HCT116 (cell line): ENCODE data around the gene PHF21B. TPM values are rescaled to one million over a fixed set of nuclear protein-coding genes. Genes with fewer than 3 reads are reported as not detected.

Source experiments
- ATAC-seq: fragments of 200-7000 bp; cut with Tn5 transposase; 2 replicates; pipeline ENCODE4 v1.9.1; 2020; ENCODE audit warnings: mild to moderate bottlenecking, moderate library complexity
- BruUV-seq: library from RNA; stranded (reverse); fragments of 400-500 nt; replicated peaks from 2 replicates; lab custom pipeline; 2021; lab: Mats Ljungman, UMichigan
- CTCF ChIA-PET: fragments of 300-600 bp; sonication (Branson Sonifier 250); formaldehyde crosslinking; loops from one replicate; lab custom pipeline; 2021; ENCODE audit warnings: antibody characterized with exemption; lab: Charles Lee
- POLR2A ChIA-PET: fragments of 300-600, 350-600 bp; sonication (Branson Sonifier 250); formaldehyde crosslinking; loops from one replicate; lab custom pipeline; 2021; ENCODE audit warnings: antibody characterized with exemption; lab: Charles Lee
- RAD21 ChIA-PET, 2 experiments: fragments of 300-600 bp; sonication (Branson Sonifier 250); formaldehyde crosslinking; loops; one replicate each; lab custom pipeline; 2023; ENCODE audit warnings: low total read pairs in 2 of 2; ENCODE audit not compliant: uncharacterized antibody in 2 of 2, unreplicated experiment in 2 of 2, low non-redundant PET in 1 of 2; lab: Charles Lee
- DNase-seq: peaks from one replicate; pipeline ENCODE4 v3.0.0-alpha.2; 2010; ENCODE audit warnings: low read depth, low spot score
- H2AFZ ChIP-seq: fragments of 200-600 bp; shearing (Covaris generic), sonication (generic); 2 replicates; pipeline ENCODE4 v1.6.1; 2017; ENCODE audit warnings: low read depth, mixed run types, mixed read lengths, antibody characterized with exemption, low read length; ENCODE audit not compliant: poor library complexity, severe bottlenecking
- H3K27ac ChIP-seq: 2 replicates; pipeline ENCODE4 v1.5.1; 2012; ENCODE audit warnings: low read depth, low read length
- H3K27me3 ChIP-seq: fragments of 200-600 bp; sonication (generic); 2 replicates; pipeline ENCODE4 v1.6.1; 2016; ENCODE audit warnings: mixed run types, low read length, mixed read lengths; ENCODE audit not compliant: insufficient read depth
- H3K36me3 ChIP-seq, 2 experiments: fragments of 200-500 bp in 1 of 2; fragments of 200-600 bp in 1 of 2; sonication (Bioruptor generic) in 1 of 2; sonication (generic) in 1 of 2; 2 replicates each; pipeline versions ENCODE4 v1.5.1 to v1.6.1; 2014 to 2016; ENCODE audit warnings: low read length in 2 of 2, inconsistent platforms in 1 of 2, mixed read lengths in 1 of 2, mixed run types in 1 of 2; ENCODE audit not compliant: insufficient read depth in 2 of 2, control insufficient read depth in 1 of 2
- H3K4me1 ChIP-seq, 2 experiments: fragments of 200-600 bp in 1 of 2; sonication (generic) in 1 of 2; 2 replicates each; pipeline versions ENCODE4 v1.5.1 to v1.6.1; 2012 to 2017; ENCODE audit warnings: low read length in 2 of 2, inconsistent platforms in 1 of 2, mild to moderate bottlenecking in 1 of 2, mixed read lengths in 1 of 2, mixed run types in 1 of 2, moderate library complexity in 1 of 2; ENCODE audit not compliant: insufficient read depth in 2 of 2, control insufficient read depth in 1 of 2
- H3K4me2 ChIP-seq: fragments of 200-600 bp; sonication (generic); 2 replicates; pipeline ENCODE4 v1.6.1; 2017; ENCODE audit warnings: mixed run types, low read length, mixed read lengths
- H3K4me3 ChIP-seq, 2 experiments: fragments of 200-600 bp in 1 of 2; sonication (generic) in 1 of 2; replicated peaks in 1 of 2; 2 replicates each; pipeline ENCODE4 v1.5.1; 2011 to 2016; ENCODE audit warnings: low read length in 2 of 2, control low read depth in 1 of 2, low read depth in 1 of 2, mild to moderate bottlenecking in 1 of 2, mixed read lengths in 1 of 2, mixed run types in 1 of 2
- H3K79me2 ChIP-seq: fragments of 200-600 bp; sonication (generic); 2 replicates; pipeline ENCODE4 v1.6.1; 2017; ENCODE audit warnings: mild to moderate bottlenecking, mixed run types, low read length, moderate library complexity, mixed read lengths; ENCODE audit not compliant: insufficient read depth
- H3K9ac ChIP-seq: fragments of 200-600 bp; sonication (generic); 2 replicates; pipeline ENCODE4 v1.6.1; 2016; ENCODE audit warnings: low read length, mixed read lengths
- H3K9me2 ChIP-seq: fragments of 200-600 bp; sonication (generic), shearing (Covaris generic); 2 replicates; pipeline ENCODE4 v1.6.1; 2017; ENCODE audit warnings: mixed run types, mild to moderate bottlenecking, moderate library complexity; ENCODE audit not compliant: insufficient read depth
- H3K9me3 ChIP-seq, 2 experiments: fragments of 200-500 bp in 1 of 2; fragments of 200-600 bp in 1 of 2; sonication (Bioruptor generic) in 1 of 2; sonication (generic) in 1 of 2; 2 replicates each; pipeline ENCODE4 v1.6.1; 2014 to 2017; ENCODE audit warnings: low read length in 2 of 2, mixed read lengths in 2 of 2, inconsistent platforms in 1 of 2, low read depth in 1 of 2, mild to moderate bottlenecking in 1 of 2, mixed run types in 1 of 2, moderate library complexity in 1 of 2; ENCODE audit not compliant: control insufficient read depth in 1 of 2, insufficient read depth in 1 of 2
- H4K20me1 ChIP-seq: fragments of 200-600 bp; sonication (generic), shearing (Covaris generic); 2 replicates; pipeline ENCODE4 v1.6.1; 2017; ENCODE audit warnings: mixed run types, mild to moderate bottlenecking, moderate library complexity; ENCODE audit not compliant: insufficient read depth
- CEBPB ChIP-seq: IDR thresholded peaks from 2 replicates; pipeline ENCODE4 v1.6.1; 2012; ENCODE audit warnings: low read depth
- EGR1 ChIP-seq: IDR thresholded peaks from 2 replicates; pipeline ENCODE4 v1.6.1; 2012; ENCODE audit warnings: low read depth
- ELF1 ChIP-seq: IDR thresholded peaks from 2 replicates; pipeline ENCODE4 v1.6.1; 2012; ENCODE audit warnings: low read depth, borderline replicate concordance
- EZH2 ChIP-seq: fragments of 200-600 bp; sonication (generic); IDR thresholded peaks from 2 replicates; pipeline ENCODE4 v1.6.1; 2017; ENCODE audit warnings: antibody characterized with exemption, mixed run types
- EZH2phosphoT487 ChIP-seq: fragments of 200-600 bp; IDR thresholded peaks from 2 replicates; pipeline ENCODE4 v1.6.1; 2018; ENCODE audit warnings: antibody characterized with exemption, borderline replicate concordance
- FOSL1 ChIP-seq: IDR thresholded peaks from 2 replicates; pipeline ENCODE4 v1.6.1; 2012; ENCODE audit warnings: low read depth
- JUND ChIP-seq: IDR thresholded peaks from 2 replicates; pipeline ENCODE4 v1.6.1; 2012
- POLR2A ChIP-seq: IDR thresholded peaks from 2 replicates; pipeline ENCODE4 v1.7.0; 2011; ENCODE audit warnings: borderline replicate concordance; ENCODE audit not compliant: insufficient read depth, insufficient read length; ENCODE audit errors: extremely low read depth
- RAD21 ChIP-seq: IDR thresholded peaks from 2 replicates; pipeline ENCODE4 v1.6.1; 2012; ENCODE audit warnings: low read depth, mild to moderate bottlenecking
- SIN3A ChIP-seq: IDR thresholded peaks from 2 replicates; pipeline ENCODE4 v1.6.1; 2012; ENCODE audit warnings: low read depth
- SP1 ChIP-seq: IDR thresholded peaks from 2 replicates; pipeline ENCODE4 v1.6.1; 2012; ENCODE audit warnings: low read depth
- YY1 ChIP-seq: IDR thresholded peaks from 2 replicates; pipeline ENCODE4 v1.6.1; 2011; ENCODE audit warnings: low read length, low read depth, moderate library complexity, mild to moderate bottlenecking; ENCODE audit not compliant: insufficient replicate concordance; ENCODE audit errors: extremely low read depth
- ZNF274 ChIP-seq: fragments of 200-500 bp; sonication (Bioruptor generic); IDR thresholded peaks from 2 replicates; pipeline ENCODE4 v1.6.1; 2014; ENCODE audit warnings: mild to moderate bottlenecking, low read depth, low read length, inconsistent platforms
- intact Hi-C: fragments of 100-400 bp; cut with micrococcal nuclease; formaldehyde crosslinking; loops from 2 replicates; pipeline ENCODE4 v1.10.0; 2022
- total RNA-seq: library from RNA; stranded (reverse); gene quantifications from one replicate; pipeline ENCODE4 v1.2.1, GENCODE V29; 2021; ENCODE audit not compliant: unreplicated experiment
- TF ChIP-seq, protein P1 (sequence below): IDR thresholded peaks from 2 replicates; pipeline ENCODE4 v1.6.1; 2012; ENCODE audit warnings: low read depth
- TF ChIP-seq, protein P2 (sequence below): IDR thresholded peaks from 2 replicates; pipeline ENCODE4 v1.6.1; 2012
- TF ChIP-seq, protein P3 (sequence below): IDR thresholded peaks from 2 replicates; pipeline ENCODE4 v1.6.1; 2012
- TF ChIP-seq, protein P4 (sequence below), 3 experiments: fragments of 200-600 bp in 1 of 3; sonication (generic) in 1 of 3; IDR thresholded peaks in 2 of 3; conservative IDR thresholded peaks in 1 of 3; 2 replicates each; pipeline ENCODE4 v1.5.1; 2012 to 2017; ENCODE audit warnings: low read depth in 2 of 3, low read length in 2 of 3, antibody characterized with exemption in 1 of 3, borderline replicate concordance in 1 of 3, control low read depth in 1 of 3, mild to moderate bottlenecking in 1 of 3, mixed read lengths in 1 of 3, mixed run types in 1 of 3, moderate library complexity in 1 of 3; ENCODE audit not compliant: insufficient read depth in 1 of 3

PHF21B gene
- total RNA-seq, 1 experiment from 2014 or later, result not detected

DNA sequence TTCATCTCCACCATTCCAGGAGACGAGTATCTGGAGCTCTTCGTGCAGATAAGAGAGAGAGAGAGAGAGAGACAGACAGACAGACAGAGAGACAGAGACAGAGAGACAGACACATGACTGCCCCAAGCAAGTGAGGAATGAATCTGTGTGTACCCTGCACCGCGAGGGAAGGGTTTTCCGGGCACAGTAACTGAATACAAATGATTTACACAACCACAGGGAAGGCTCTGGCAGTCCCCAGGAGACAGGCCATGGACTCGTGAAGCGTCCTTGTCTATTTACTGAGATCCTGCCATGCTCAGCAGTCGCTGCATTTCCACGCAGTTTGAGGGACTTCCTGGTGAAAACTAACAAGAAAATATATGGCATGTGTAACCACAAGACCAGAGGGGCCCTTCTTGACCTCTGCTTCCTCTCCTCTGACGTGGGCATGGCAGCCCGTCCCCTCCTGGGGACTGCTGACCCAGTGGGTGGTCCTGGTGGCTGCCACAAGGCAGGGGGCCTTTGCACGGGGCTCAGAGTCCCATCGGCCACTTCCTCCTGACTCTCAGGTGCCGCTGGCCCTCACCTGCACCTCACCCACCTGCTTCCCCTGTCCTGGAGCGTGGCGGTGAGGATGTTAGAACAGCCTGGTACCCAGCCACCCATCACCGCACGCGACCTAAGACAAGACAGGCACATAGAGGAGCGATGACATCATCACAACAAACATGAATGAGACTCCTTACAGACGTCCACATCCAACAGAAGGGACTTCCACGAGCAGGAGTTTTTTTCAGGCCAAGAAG is 75.9 kb downstream of the PHF21B start (continued):
- TF ChIP-seq, protein P1, sequence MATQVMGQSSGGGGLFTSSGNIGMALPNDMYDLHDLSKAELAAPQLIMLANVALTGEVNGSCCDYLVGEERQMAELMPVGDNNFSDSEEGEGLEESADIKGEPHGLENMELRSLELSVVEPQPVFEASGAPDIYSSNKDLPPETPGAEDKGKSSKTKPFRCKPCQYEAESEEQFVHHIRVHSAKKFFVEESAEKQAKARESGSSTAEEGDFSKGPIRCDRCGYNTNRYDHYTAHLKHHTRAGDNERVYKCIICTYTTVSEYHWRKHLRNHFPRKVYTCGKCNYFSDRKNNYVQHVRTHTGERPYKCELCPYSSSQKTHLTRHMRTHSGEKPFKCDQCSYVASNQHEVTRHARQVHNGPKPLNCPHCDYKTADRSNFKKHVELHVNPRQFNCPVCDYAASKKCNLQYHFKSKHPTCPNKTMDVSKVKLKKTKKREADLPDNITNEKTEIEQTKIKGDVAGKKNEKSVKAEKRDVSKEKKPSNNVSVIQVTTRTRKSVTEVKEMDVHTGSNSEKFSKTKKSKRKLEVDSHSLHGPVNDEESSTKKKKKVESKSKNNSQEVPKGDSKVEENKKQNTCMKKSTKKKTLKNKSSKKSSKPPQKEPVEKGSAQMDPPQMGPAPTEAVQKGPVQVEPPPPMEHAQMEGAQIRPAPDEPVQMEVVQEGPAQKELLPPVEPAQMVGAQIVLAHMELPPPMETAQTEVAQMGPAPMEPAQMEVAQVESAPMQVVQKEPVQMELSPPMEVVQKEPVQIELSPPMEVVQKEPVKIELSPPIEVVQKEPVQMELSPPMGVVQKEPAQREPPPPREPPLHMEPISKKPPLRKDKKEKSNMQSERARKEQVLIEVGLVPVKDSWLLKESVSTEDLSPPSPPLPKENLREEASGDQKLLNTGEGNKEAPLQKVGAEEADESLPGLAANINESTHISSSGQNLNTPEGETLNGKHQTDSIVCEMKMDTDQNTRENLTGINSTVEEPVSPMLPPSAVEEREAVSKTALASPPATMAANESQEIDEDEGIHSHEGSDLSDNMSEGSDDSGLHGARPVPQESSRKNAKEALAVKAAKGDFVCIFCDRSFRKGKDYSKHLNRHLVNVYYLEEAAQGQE, result no peak
- TF ChIP-seq SIN3A (no peak), JUND (no peak), SP1 (no peak), FOSL1 (no peak)
- TF ChIP-seq, protein P2, sequence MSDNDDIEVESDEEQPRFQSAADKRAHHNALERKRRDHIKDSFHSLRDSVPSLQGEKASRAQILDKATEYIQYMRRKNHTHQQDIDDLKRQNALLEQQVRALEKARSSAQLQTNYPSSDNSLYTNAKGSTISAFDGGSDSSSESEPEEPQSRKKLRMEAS, result no peak
- TF ChIP-seq, all 23 proteins: peak for 0

DNA sequence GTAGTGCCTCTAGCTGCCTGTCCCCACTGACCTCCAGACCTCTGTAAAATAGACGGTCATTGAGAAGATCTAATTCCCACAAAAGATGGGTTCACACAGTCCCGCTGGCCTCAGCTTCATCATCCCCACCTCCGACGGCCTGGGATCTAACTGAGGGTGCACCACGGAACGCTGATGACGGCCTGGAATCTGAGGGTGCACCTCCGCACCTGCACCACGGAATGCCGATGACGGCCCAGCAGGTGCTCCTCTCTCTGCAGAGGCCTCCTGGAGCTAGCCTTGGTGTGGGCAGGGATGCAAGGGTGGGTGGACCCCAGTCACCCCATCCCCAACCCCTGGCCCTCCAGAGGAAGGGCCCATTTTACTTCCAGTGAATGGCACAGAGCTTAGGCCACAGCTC is 77.3 kb downstream of the PHF21B start:
- Histone ChIP-seq H3K9ac (no peak overlapping the region), H3K4me3 (no peak overlapping the region), H3K79me2 (no peaks in the 10 kb centered on the region), H4K20me1 (no peaks in the 10 kb centered on the region), H2AFZ (no peak overlapping the region), H3K4me2 (no peak overlapping the region), H3K9me2 (no peaks in the 10 kb centered on the region), H3K27me3 (no peaks in the 10 kb centered on the region), H3K9me3 (no peaks in the 10 kb centered on the region), H3K4me1 (no peaks in the 10 kb centered on the region), H3K36me3 (no peaks in the 10 kb centered on the region), H3K27ac (no peak overlapping the region)
- ChIA-PET RAD21 (no interaction called here), POLR2A (no interaction called here), CTCF (no interaction called here)
- no peak for DNase-seq
- no TSS peak for BruUV-seq
- intact Hi-C loops, result no loop called here
- no peak for ATAC-seq
- TF ChIP-seq CEBPB, result no peak
- TF ChIP-seq POLR2A, result no peak
- no peak for TF ChIP-seq ELF1
- TF ChIP-seq ZNF274, result no peak
- no peak for TF ChIP-seq EGR1
- TF ChIP-seq, protein P3, sequence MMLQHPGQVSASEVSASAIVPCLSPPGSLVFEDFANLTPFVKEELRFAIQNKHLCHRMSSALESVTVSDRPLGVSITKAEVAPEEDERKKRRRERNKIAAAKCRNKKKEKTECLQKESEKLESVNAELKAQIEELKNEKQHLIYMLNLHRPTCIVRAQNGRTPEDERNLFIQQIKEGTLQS, result no peak
- TF ChIP-seq, protein P4, sequence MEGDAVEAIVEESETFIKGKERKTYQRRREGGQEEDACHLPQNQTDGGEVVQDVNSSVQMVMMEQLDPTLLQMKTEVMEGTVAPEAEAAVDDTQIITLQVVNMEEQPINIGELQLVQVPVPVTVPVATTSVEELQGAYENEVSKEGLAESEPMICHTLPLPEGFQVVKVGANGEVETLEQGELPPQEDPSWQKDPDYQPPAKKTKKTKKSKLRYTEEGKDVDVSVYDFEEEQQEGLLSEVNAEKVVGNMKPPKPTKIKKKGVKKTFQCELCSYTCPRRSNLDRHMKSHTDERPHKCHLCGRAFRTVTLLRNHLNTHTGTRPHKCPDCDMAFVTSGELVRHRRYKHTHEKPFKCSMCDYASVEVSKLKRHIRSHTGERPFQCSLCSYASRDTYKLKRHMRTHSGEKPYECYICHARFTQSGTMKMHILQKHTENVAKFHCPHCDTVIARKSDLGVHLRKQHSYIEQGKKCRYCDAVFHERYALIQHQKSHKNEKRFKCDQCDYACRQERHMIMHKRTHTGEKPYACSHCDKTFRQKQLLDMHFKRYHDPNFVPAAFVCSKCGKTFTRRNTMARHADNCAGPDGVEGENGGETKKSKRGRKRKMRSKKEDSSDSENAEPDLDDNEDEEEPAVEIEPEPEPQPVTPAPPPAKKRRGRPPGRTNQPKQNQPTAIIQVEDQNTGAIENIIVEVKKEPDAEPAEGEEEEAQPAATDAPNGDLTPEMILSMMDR (IDR thresholded peaks at IDR 0.05 in 2 of 3, conservative IDR thresholded peaks at IDR 0.05 in 1 of 3; ENCODE audit: borderline replicate concordance in 1 of 3, insufficient read depth in 1 of 3, low read depth in 2 of 3, low read length in 2 of 3), result no peak
- no peak for TF ChIP-seq YY1
- TF ChIP-seq FOSL1, result no peak
- no peak for TF ChIP-seq EZH2
- no peak for TF ChIP-seq EZH2phosphoT487
- no peak for TF ChIP-seq RAD21
- TF ChIP-seq, protein P2, result no peak
- TF ChIP-seq JUND, result no peak
